ENCODE data around the gene GRIK4.

Gene GRIK4

DNA sequence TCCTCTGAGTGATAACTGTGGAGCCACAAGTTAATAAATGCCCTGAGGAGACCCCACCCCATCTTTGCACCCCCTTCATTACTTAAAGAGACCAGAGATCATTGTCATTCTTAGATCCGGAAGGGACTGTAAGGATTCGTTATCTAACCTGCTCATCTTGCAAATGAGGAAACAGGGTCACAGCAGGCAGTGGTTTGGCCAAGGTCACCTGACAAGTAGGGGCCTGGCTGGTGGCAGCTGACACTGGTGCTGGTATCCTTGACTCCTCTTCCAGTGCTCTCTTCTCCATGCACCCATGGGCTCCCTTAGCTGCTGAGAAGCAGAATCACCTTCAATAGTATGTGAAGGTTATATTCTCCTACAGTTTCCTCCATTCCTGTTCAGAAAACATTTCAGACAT, 151.6 kb downstream of the GRIK4 start:
- no peak for DNase-seq (ENCODE audit: low spot score)
- in situ Hi-C loops (cut with MboI; ENCODE audit: low sequenced_read_pairs, unreplicated experiment): no loop called here
- no peak for TF ChIP-seq CTCF (IDR thresholded peaks at IDR 0.05; ENCODE audit: borderline replicate concordance, control extremely low read depth, extremely low read depth, insufficient read depth, missing control alignments)

DNA sequence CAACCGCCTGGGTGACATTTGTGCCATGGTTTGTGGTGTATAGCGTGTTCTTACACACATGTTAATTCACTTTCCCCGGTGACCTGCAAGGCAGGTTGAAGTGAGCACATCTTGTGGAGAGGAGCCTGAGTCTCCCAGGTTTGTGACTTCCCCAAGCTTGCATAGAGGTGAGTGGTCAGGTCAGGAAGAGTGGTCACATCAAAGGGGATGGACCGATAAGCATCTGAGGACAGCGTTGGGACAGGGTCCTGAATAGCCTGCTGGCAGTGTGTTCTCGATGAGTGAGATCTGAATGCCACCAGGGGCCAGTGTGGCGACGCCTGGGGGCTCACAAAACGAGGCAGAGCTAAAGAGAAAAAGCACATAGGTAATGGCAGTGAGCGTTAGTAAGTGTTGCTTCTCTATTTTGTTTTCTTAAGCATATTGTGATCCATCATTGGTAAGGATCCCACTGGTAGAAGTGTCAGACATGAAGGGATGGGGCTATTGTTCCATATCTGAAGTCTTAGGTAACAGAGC, 154.6 kb downstream of the GRIK4 start:
- no peak for DNase-seq (ENCODE audit: low spot score)
- in situ Hi-C loops (cut with MboI; ENCODE audit: low sequenced_read_pairs, unreplicated experiment): no loop called here
- no peak for TF ChIP-seq CTCF (IDR thresholded peaks at IDR 0.05; ENCODE audit: borderline replicate concordance, control extremely low read depth, extremely low read depth, insufficient read depth, missing control alignments)

GRCh38 chr11:120667281-120667680, 155.7 kb downstream of the GRIK4 start:
- TF ChIP-seq CTCF (IDR thresholded peaks at IDR 0.05; ENCODE audit: borderline replicate concordance, control extremely low read depth, extremely low read depth, insufficient read depth, missing control alignments): no peak
- peak; percentile 45 for DNase-seq (ENCODE audit: low spot score)
- in situ Hi-C loops (cut with MboI; ENCODE audit: low sequenced_read_pairs, unreplicated experiment): no loop called here

DNA sequence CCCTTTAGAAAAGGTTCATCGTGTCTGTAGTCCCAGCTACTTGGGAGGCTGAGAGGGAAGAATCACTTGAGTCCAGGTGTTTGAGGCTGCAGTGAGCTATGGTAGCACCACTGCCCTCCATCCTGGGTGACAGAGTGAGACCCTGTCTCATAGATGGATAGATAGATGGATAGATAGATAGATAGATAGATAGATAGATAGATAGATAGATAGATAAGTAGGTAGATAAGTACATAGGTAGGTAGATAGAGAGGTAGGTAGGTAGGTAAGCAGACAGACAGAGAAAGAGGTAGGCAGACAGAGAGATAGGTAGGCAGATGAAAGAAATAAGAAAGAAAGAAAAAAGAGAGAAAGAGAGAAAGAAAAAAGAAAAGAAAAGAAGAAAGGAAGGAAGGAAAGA, 156.4 kb downstream of the GRIK4 start:
- no peak for TF ChIP-seq CTCF (IDR thresholded peaks at IDR 0.05; ENCODE audit: borderline replicate concordance, control extremely low read depth, extremely low read depth, insufficient read depth, missing control alignments)
- DNase-seq (ENCODE audit: low spot score): no peak
- in situ Hi-C loops (cut with MboI; ENCODE audit: low sequenced_read_pairs, unreplicated experiment): no loop called here

DNA sequence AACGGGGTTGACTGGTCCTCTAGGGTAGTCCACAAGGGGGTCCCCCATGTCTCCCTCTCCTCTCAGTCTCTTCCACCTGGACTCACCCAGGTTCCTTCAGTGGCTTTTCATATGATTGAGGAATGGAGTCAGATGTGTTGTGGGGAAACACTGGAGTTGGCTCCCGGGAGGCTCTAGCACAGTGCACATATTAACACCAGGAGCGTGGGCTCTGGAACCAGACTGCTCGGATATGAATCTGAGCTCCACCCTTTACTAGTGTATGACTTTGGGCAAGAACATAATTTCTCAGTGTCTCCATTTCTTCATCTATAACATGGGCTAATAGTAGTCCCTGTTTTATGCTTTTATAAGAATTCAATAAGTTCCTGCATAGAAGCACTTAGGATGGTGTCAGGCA, 157.0 kb downstream of the GRIK4 start:
- TF ChIP-seq CTCF (IDR thresholded peaks at IDR 0.05; ENCODE audit: borderline replicate concordance, control extremely low read depth, extremely low read depth, insufficient read depth, missing control alignments): no peak
- no peak for DNase-seq (ENCODE audit: low spot score)
- in situ Hi-C loops (cut with MboI; ENCODE audit: low sequenced_read_pairs, unreplicated experiment): no loop called here

GRCh38 chr11:120674542-120674941, 163.0 kb downstream of the GRIK4 start:
- DNase-seq (ENCODE audit: low spot score): no peak
- no peak for TF ChIP-seq CTCF (IDR thresholded peaks at IDR 0.05; ENCODE audit: borderline replicate concordance, control extremely low read depth, extremely low read depth, insufficient read depth, missing control alignments)
- in situ Hi-C loops (cut with MboI; ENCODE audit: low sequenced_read_pairs, unreplicated experiment): no loop called here

DNA sequence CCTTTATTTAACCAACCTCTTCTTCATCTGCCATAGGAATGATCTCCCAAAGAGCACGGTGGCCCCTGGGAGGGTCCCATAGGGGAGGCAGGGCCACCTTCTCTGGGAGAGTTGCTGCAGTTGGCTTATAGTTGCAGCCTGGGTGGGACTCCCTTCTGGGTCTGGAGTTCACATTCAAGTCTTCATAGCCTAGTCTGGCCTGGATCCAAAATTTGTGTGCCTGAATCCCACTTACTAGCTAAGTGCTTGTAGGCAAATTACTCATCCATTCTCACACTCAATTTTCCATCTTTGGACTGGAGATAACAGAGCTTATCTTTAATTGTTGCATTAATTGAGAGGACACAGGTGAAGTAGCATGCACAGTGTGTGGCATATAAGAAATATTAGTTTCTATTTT, 163.6 kb downstream of the GRIK4 start:
- no peak for DNase-seq (ENCODE audit: low spot score)
- in situ Hi-C loops (cut with MboI; ENCODE audit: low sequenced_read_pairs, unreplicated experiment): no loop called here
- no peak for TF ChIP-seq CTCF (IDR thresholded peaks at IDR 0.05; ENCODE audit: borderline replicate concordance, control extremely low read depth, extremely low read depth, insufficient read depth, missing control alignments)

All from GM13976 (cell line).